ENCODE measurements around the gene MAGI1. TPM values are rescaled to one million over a fixed set of nuclear protein-coding genes. Genes with fewer than 3 reads are reported as not detected.

The MAGI1 gene
- total RNA-seq, 1 experiment from 2014 or later = 38.6 TPM

- CTCF ChIA-PET = no interaction called here
- H3K27ac ChIP-seq (ENCODE audit: low read depth, low read length) = no peak overlapping the region
- DNase-seq (ENCODE audit: low read depth, low spot score) (no peak), ATAC-seq (no peak)
- no peaks in the 10 kb centered on the region for H3K9me3 ChIP-seq (ENCODE audit: control insufficient read depth in 1 of 2, insufficient read depth in 1 of 2, low read depth in 1 of 2, low read length in 2 of 2)
- H3K4me3 ChIP-seq (replicated peaks in 1 of 2; ENCODE audit: low read depth in 1 of 2, low read length in 2 of 2) = no peak overlapping the region
- no peaks in the 10 kb centered on the region for H3K9me2 ChIP-seq (ENCODE audit: insufficient read depth)
- POLR2A ChIA-PET = no interaction called here
- RAD21 ChIA-PET (ENCODE audit: low non-redundant PET in 1 of 2, low total read pairs in 2 of 2, uncharacterized antibody in 2 of 2, unreplicated experiment in 2 of 2) = no interaction called here
- no peaks in the 10 kb centered on the region for H3K27me3 ChIP-seq (ENCODE audit: insufficient read depth, low read length)
- H3K36me3 ChIP-seq (ENCODE audit: control insufficient read depth in 1 of 2, insufficient read depth in 2 of 2, low read length in 2 of 2) = no peaks in the 10 kb centered on the region
- no peaks in the 10 kb centered on the region for H3K79me2 ChIP-seq (ENCODE audit: insufficient read depth, low read length)
- BruUV-seq (replicated peaks) = no TSS peak
- H3K4me2 ChIP-seq (ENCODE audit: low read length) = no peak overlapping the region
- no peak overlapping the region for H3K9ac ChIP-seq (ENCODE audit: low read length)
- H2AFZ ChIP-seq (ENCODE audit: low read depth, low read length, poor library complexity, severe bottlenecking) = no peak overlapping the region
- intact Hi-C loops (cut with micrococcal nuclease) = no loop called here
- TF ChIP-seq YY1 (IDR thresholded peaks at IDR 0.05; ENCODE audit: extremely low read depth, insufficient replicate concordance, low read depth, low read length) (no peak), EGR1 (IDR thresholded peaks at IDR 0.05; ENCODE audit: low read depth) (no peak), EZH2 (IDR thresholded peaks at IDR 0.05) (no peak), JUND (IDR thresholded peaks at IDR 0.05) (no peak), RAD21 (IDR thresholded peaks at IDR 0.05; ENCODE audit: low read depth) (no peak), ELF1 (IDR thresholded peaks at IDR 0.05; ENCODE audit: borderline replicate concordance, low read depth) (no peak), SP1 (IDR thresholded peaks at IDR 0.05; ENCODE audit: low read depth) (no peak), ATF3 (IDR thresholded peaks at IDR 0.05) (no peak), FOSL1 (IDR thresholded peaks at IDR 0.05; ENCODE audit: low read depth) (no peak), SIN3A (IDR thresholded peaks at IDR 0.05; ENCODE audit: low read depth) (no peak)
- TF ChIP-seq, protein P1, sequence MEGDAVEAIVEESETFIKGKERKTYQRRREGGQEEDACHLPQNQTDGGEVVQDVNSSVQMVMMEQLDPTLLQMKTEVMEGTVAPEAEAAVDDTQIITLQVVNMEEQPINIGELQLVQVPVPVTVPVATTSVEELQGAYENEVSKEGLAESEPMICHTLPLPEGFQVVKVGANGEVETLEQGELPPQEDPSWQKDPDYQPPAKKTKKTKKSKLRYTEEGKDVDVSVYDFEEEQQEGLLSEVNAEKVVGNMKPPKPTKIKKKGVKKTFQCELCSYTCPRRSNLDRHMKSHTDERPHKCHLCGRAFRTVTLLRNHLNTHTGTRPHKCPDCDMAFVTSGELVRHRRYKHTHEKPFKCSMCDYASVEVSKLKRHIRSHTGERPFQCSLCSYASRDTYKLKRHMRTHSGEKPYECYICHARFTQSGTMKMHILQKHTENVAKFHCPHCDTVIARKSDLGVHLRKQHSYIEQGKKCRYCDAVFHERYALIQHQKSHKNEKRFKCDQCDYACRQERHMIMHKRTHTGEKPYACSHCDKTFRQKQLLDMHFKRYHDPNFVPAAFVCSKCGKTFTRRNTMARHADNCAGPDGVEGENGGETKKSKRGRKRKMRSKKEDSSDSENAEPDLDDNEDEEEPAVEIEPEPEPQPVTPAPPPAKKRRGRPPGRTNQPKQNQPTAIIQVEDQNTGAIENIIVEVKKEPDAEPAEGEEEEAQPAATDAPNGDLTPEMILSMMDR (IDR thresholded peaks at IDR 0.05 in 2 of 3, conservative IDR thresholded peaks at IDR 0.05 in 1 of 3; ENCODE audit: borderline replicate concordance in 1 of 3, insufficient read depth in 1 of 3, low read depth in 2 of 3, low read length in 2 of 3) = no peak
- TF ChIP-seq, protein P2, sequence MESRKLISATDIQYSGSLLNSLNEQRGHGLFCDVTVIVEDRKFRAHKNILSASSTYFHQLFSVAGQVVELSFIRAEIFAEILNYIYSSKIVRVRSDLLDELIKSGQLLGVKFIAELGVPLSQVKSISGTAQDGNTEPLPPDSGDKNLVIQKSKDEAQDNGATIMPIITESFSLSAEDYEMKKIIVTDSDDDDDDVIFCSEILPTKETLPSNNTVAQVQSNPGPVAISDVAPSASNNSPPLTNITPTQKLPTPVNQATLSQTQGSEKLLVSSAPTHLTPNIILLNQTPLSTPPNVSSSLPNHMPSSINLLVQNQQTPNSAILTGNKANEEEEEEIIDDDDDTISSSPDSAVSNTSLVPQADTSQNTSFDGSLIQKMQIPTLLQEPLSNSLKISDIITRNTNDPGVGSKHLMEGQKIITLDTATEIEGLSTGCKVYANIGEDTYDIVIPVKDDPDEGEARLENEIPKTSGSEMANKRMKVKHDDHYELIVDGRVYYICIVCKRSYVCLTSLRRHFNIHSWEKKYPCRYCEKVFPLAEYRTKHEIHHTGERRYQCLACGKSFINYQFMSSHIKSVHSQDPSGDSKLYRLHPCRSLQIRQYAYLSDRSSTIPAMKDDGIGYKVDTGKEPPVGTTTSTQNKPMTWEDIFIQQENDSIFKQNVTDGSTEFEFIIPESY (IDR thresholded peaks at IDR 0.05; ENCODE audit: extremely low read depth, insufficient replicate concordance, low read length) = no peak
- TF ChIP-seq, protein P3, sequence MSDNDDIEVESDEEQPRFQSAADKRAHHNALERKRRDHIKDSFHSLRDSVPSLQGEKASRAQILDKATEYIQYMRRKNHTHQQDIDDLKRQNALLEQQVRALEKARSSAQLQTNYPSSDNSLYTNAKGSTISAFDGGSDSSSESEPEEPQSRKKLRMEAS (IDR thresholded peaks at IDR 0.05) = no peak
- no peaks in the 10 kb centered on the region for H3K4me1 ChIP-seq (ENCODE audit: control insufficient read depth in 1 of 2, insufficient read depth in 2 of 2, low read length in 2 of 2)
- H4K20me1 ChIP-seq (ENCODE audit: insufficient read depth) = no peaks in the 10 kb centered on the region
Observed at GRCh38 chr3:65814845-65815578, 223.7 kb downstream of the MAGI1 start.
